Neutrophil (primary cell): Measurements from ENCODE around the gene TRIML2.

Experiments
- H3K27ac ChIP-seq: fragments of 200-600 bp; sonication (generic); 2 replicates; pipeline ENCODE4 v1.5.1; 2016; ENCODE audit warnings: mild to moderate bottlenecking, moderate library complexity
- H3K27me3 ChIP-seq: fragments of 200-600 bp; sonication (generic); 2 replicates; pipeline ENCODE4 v1.6.0; 2016; ENCODE audit warnings: mild to moderate bottlenecking
- H3K36me3 ChIP-seq: fragments of 200-600 bp; sonication (generic); 2 replicates; pipeline ENCODE4 v1.5.1; 2017
- H3K4me1 ChIP-seq, 2 experiments: fragments of 200-600 bp in 1 of 2; sonication (generic) in 1 of 2; 1 replicate in 1 of 2; 2 replicates in 1 of 2; pipeline versions ENCODE4 v1.5.1 to v1.6.1; 2013 to 2016; ENCODE audit warnings: low read depth in 1 of 2, low read length in 1 of 2, mild to moderate bottlenecking in 1 of 2, moderate library complexity in 1 of 2; ENCODE audit not compliant: control insufficient read depth in 1 of 2, insufficient read depth in 1 of 2
- H3K4me3 ChIP-seq, 2 experiments: fragments of 200-600 bp in 1 of 2; sonication (generic) in 1 of 2; 1 replicate in 1 of 2; 2 replicates in 1 of 2; pipeline ENCODE4 v1.5.1; 2013 to 2016; ENCODE audit warnings: low read depth in 1 of 2, low read length in 1 of 2, mild to moderate bottlenecking in 1 of 2, moderate library complexity in 1 of 2
- H3K9me3 ChIP-seq: fragments of 200-600 bp; sonication (generic); 2 replicates; pipeline ENCODE4 v1.5.1; 2016
- CTCF ChIP-seq: fragments of 200-600 bp; sonication (generic); IDR thresholded peaks from 2 replicates; pipeline ENCODE4 v1.5.1; 2016; ENCODE audit warnings: antibody characterized with exemption

The TRIML2 gene

GRCh38 chr4:188146618-188147017 lies 37.2 kb upstream of the TRIML2 start:
- no peaks in the 10 kb centered on the region for H3K4me1 ChIP-seq
- H3K36me3 ChIP-seq, result no peaks in the 10 kb centered on the region
- TF ChIP-seq CTCF, result no peak
- no peak overlapping the region for H3K4me3 ChIP-seq
- no peaks in the 10 kb centered on the region for H3K27me3 ChIP-seq
- peaks cover 4% of the 10 kb centered on the region for H3K9me3 ChIP-seq
- H3K27ac ChIP-seq, result no peak overlapping the region

GRCh38 chr4:188145601-188146000 lies 36.2 kb upstream of the TRIML2 start:
- no peaks in the 10 kb centered on the region for H3K27me3 ChIP-seq
- no peaks in the 10 kb centered on the region for H3K4me1 ChIP-seq
- no peak for TF ChIP-seq CTCF
- no peaks in the 10 kb centered on the region for H3K36me3 ChIP-seq
- H3K27ac ChIP-seq, result no peak overlapping the region
- peaks cover 4% of the 10 kb centered on the region for H3K9me3 ChIP-seq
- H3K4me3 ChIP-seq, result no peak overlapping the region

- Histone ChIP-seq H3K4me3 (no peak overlapping the region), H3K36me3 (no peaks in the 10 kb centered on the region), H3K9me3 (peaks cover 4% of the 10 kb centered on the region), H3K27ac (no peak overlapping the region), H3K4me1 (no peaks in the 10 kb centered on the region), H3K27me3 (no peaks in the 10 kb centered on the region)
- TF ChIP-seq CTCF, result no peak
These were observed 34.3 kb upstream of the TRIML2 start for GRCh38 chr4:188143731-188144130.

GRCh38 chr4:188139671-188140070 lies 30.3 kb upstream of the TRIML2 start:
- no peak overlapping the region for H3K27ac ChIP-seq
- no peaks in the 10 kb centered on the region for H3K27me3 ChIP-seq
- H3K4me3 ChIP-seq, result no peak overlapping the region
- no peak for TF ChIP-seq CTCF
- no peaks in the 10 kb centered on the region for H3K36me3 ChIP-seq
- H3K9me3 ChIP-seq, result peaks cover 4% of the 10 kb centered on the region
- no peaks in the 10 kb centered on the region for H3K4me1 ChIP-seq

- H3K9me3 ChIP-seq, result peaks cover 4% of the 10 kb centered on the region
- H3K36me3 ChIP-seq, result no peaks in the 10 kb centered on the region
- no peak for TF ChIP-seq CTCF
- H3K27me3 ChIP-seq, result no peaks in the 10 kb centered on the region
- H3K27ac ChIP-seq, result no peak within 1 kb of the TSS
- H3K4me3 ChIP-seq, result no peak within 1 kb of the TSS
- H3K4me1 ChIP-seq, result no peaks in the 10 kb centered on the region
These were observed 29.7 kb upstream of the TRIML2 start, which contains the start of gene TRIML1 for GRCh38 chr4:188139141-188139540. Gene TRIML1 (plus strand): TSS chr4:188139441. CDS start chr4:188139559, 118 bp downstream.

- TF ChIP-seq CTCF, result no peak
- Histone ChIP-seq H3K27me3 (no peaks in the 10 kb centered on the region), H3K4me3 (no peak overlapping the region), H3K36me3 (no peaks in the 10 kb centered on the region), H3K4me1 (no peaks in the 10 kb centered on the region), H3K9me3 (no peaks in the 10 kb centered on the region), H3K27ac (no peak overlapping the region)
These were observed 28.8 kb upstream of the TRIML2 start for GRCh38 chr4:188138227-188138626.
